Hypothalamus (tissue), 51 donors: ENCODE data around the gene RAP2A.

Experiments used
- DNase-seq, 51 donors: peaks; one replicate each; lab custom pipeline; 2025; lab: John Stamatoyannopoulos, UW

RAP2A gene

GRCh38 chr13:97445522-97446187, 11.7 kb downstream of the RAP2A start:
- no peak for DNase-seq

- DNase-seq, result no peak
Observed at GRCh38 chr13:97446448-97446847, 12.5 kb downstream of the RAP2A start.

GRCh38 chr13:97448503-97449251, 14.7 kb downstream of the RAP2A start:
- no peak for DNase-seq

- DNase-seq, result no peak
Observed at GRCh38 chr13:97454699-97455098, 20.7 kb downstream of the RAP2A start.

GRCh38 chr13:97456047-97456446, 22.1 kb downstream of the RAP2A start:
- no peak for DNase-seq

GRCh38 chr13:97459215-97459777, 25.3 kb downstream of the RAP2A start:
- DNase-seq, result peak in 1 of 51 donors; percentile 1

- no peak for DNase-seq
Observed at GRCh38 chr13:97460004-97460775, 26.2 kb downstream of the RAP2A start.

GRCh38 chr13:97460853-97461252, 26.9 kb downstream of the RAP2A start:
- DNase-seq, result no peak

- no peak for DNase-seq
Observed at GRCh38 chr13:97464561-97464960, 30.6 kb downstream of the RAP2A start.

GRCh38 chr13:97466722-97467121, 32.8 kb downstream of the RAP2A start:
- DNase-seq, result no peak

GRCh38 chr13:97468331-97468730, 34.4 kb downstream of the RAP2A start:
- DNase-seq, result peak in 7 of 51 donors; percentile 1 to 21 (median 13)

- DNase-seq, result no peak
Observed at GRCh38 chr13:97471711-97472110, 37.7 kb downstream of the RAP2A start.

- no peak for DNase-seq
Observed at GRCh38 chr13:97474349-97474980, 40.5 kb downstream of the RAP2A start.

GRCh38 chr13:97475011-97475410, 41.0 kb downstream of the RAP2A start:
- DNase-seq, result no peak

GRCh38 chr13:97477844-97478243, 43.9 kb downstream of the RAP2A start:
- DNase-seq, result no peak

- no peak for DNase-seq
Observed at GRCh38 chr13:97478247-97478646, 44.3 kb downstream of the RAP2A start.

- DNase-seq, result no peak
Observed at GRCh38 chr13:97483465-97483864, 49.5 kb downstream of the RAP2A start.

- DNase-seq, result no peak
Observed at GRCh38 chr13:97484301-97484700, 50.3 kb downstream of the RAP2A start.

- DNase-seq, result no peak
Observed at GRCh38 chr13:97485320-97485719, 51.4 kb downstream of the RAP2A start.

- no peak for DNase-seq
Observed at GRCh38 chr13:97490702-97491307, 56.8 kb downstream of the RAP2A start.
